ENCODE data around the gene ELL. TPM values are rescaled to one million over a fixed set of nuclear protein-coding genes. Genes with fewer than 3 reads are reported as not detected.

The ELL gene
- polyA plus RNA-seq, 1 of the 3 experiments (the other 2 are of a cell fraction): 7.4 TPM

- Histone ChIP-seq H3K4me2 (no peak overlapping the region), H3K9me3 (no peaks in the 10 kb centered on the region), H3K9me2 (no peaks in the 10 kb centered on the region), H3K79me2 (ENCODE audit: insufficient read depth) (no peaks in the 10 kb centered on the region; the same call in 1 of the 2 replicates), H3K4me1 (ENCODE audit: control insufficient read depth in 1 of 2, insufficient read depth in 2 of 2, low read depth in 1 of 2, low read length in 1 of 2) (no peaks in the 10 kb centered on the region; a peak in 1 of 4 replicates), H3K36me3 (replicated peaks in 1 of 2; ENCODE audit: control insufficient read depth in 1 of 2, insufficient read depth in 2 of 2, low read length in 1 of 2) (peaks cover 3 to 6% of the 10 kb centered on the region in 2 experiments), H3F3A (replicated peaks; ENCODE audit: insufficient read depth) (peaks cover 6% of the 10 kb centered on the region), H3K4me3 (ENCODE audit: low read depth in 2 of 2, low read length in 1 of 2) (no peak overlapping the region), H3K27me3 (ENCODE audit: insufficient read depth) (no peaks in the 10 kb centered on the region), H3K9ac (no peak overlapping the region), H4K20me1 (ENCODE audit: insufficient read depth) (no peaks in the 10 kb centered on the region; the same call in 1 of the 2 replicates), H2AFZ (ENCODE audit: low read depth) (no peak overlapping the region), H3K27ac (ENCODE audit: low read depth in 2 of 2, low read length in 1 of 2) (no peak overlapping the region)
- no peak for DNase-seq
- TF ChIP-seq USF1 (IDR thresholded peaks at IDR 0.05; ENCODE audit: borderline replicate concordance, low read depth): no peak
- no peak for TF ChIP-seq RAD21 (IDR thresholded peaks at IDR 0.05; ENCODE audit: low read length)
- TF ChIP-seq MXI1 (IDR thresholded peaks at IDR 0.05; ENCODE audit: low read depth, low read length): no peak
- no peak for TF ChIP-seq MAX (IDR thresholded peaks at IDR 0.05; ENCODE audit: low read depth)
- no peak for TF ChIP-seq TEAD4 (IDR thresholded peaks at IDR 0.05; ENCODE audit: borderline replicate concordance, insufficient read depth)
- TF ChIP-seq CHD2 (IDR thresholded peaks at IDR 0.05; ENCODE audit: low read length, partially characterized antibody): no peak
- no peak for TF ChIP-seq IRF3 (IDR thresholded peaks at IDR 0.05; ENCODE audit: low read depth, low read length)
- no peak for TF ChIP-seq ZBTB33 (IDR thresholded peaks at IDR 0.05; ENCODE audit: borderline replicate concordance, low read depth)
- no peak for TF ChIP-seq RXRA (IDR thresholded peaks at IDR 0.05; ENCODE audit: borderline replicate concordance, low read depth)
- TF ChIP-seq EP300 (IDR thresholded peaks at IDR 0.05; ENCODE audit: borderline replicate concordance in 1 of 2, low read depth in 1 of 2, low read length in 1 of 2): no peak
- no peak for TF ChIP-seq FOXJ3 (CRISPR knock-in tag; IDR thresholded peaks at IDR 0.05)
- TF ChIP-seq NRF1 (IDR thresholded peaks at IDR 0.05; ENCODE audit: low read depth, low read length): no peak
- no peak for TF ChIP-seq REST (IDR thresholded peaks at IDR 0.05; ENCODE audit: low read depth, low read length)
- TF ChIP-seq SIN3A (IDR thresholded peaks at IDR 0.05; ENCODE audit: borderline replicate concordance, low read depth, low read length): no peak
- no peak for TF ChIP-seq NFIC (IDR thresholded peaks at IDR 0.05; ENCODE audit: borderline replicate concordance)
- no peak for TF ChIP-seq CTCF (IDR thresholded peaks at IDR 0.05)
- TF ChIP-seq SMC3 (IDR thresholded peaks at IDR 0.05; ENCODE audit: low read depth, low read length): no peak
- no peak for TF ChIP-seq FOXM1 (IDR thresholded peaks at IDR 0.05; ENCODE audit: low read depth)
- TF ChIP-seq GATA2 (CRISPR knock-in tag; IDR thresholded peaks at IDR 0.05): no peak
- no peak for TF ChIP-seq GABPA (IDR thresholded peaks at IDR 0.05; ENCODE audit: low read depth)
- CTCF ChIA-PET: no interaction called here
- POLR2A ChIA-PET: no interaction called here
- WGBS (ENCODE audit: low lambda C conversion rate): 90% methylated on average over 7 of the region's 7 CpGs
Measured at GRCh38 chr19:18393836-18394235, 128.0 kb downstream of the ELL start.
